H1 (cell line): ENCODE results near the gene UBAP1. TPM values are rescaled to one million over a fixed set of nuclear protein-coding genes. Genes with fewer than 3 reads are reported as not detected.

Experiments used
- BCL11A ChIP-seq, 2 experiments: IDR thresholded peaks; one replicate each; pipeline ENCODE4 v1.6.1; 2011; ENCODE audit warnings: low read depth in 2 of 2, low read length in 2 of 2, mild to moderate bottlenecking in 2 of 2
- CEBPB ChIP-seq: IDR thresholded peaks from 2 replicates; pipeline ENCODE4 v1.6.1; 2012; ENCODE audit warnings: low read depth, low read length
- HDAC6 ChIP-seq: IDR thresholded peaks from one replicate; pipeline ENCODE4 v1.7.1; 2012; ENCODE audit warnings: low read depth, mild to moderate bottlenecking, inconsistent platforms, low read length, moderate library complexity
- POU5F1 ChIP-seq: IDR thresholded peaks from 2 replicates; pipeline ENCODE4 v1.6.1; 2011; ENCODE audit warnings: low read depth, mild to moderate bottlenecking, low read length, moderate library complexity
- TAF1 ChIP-seq: IDR thresholded peaks from 2 replicates; pipeline ENCODE4 v1.6.1; 2011; ENCODE audit warnings: mild to moderate bottlenecking, low read depth, low read length
- USF2 ChIP-seq: IDR thresholded peaks from 2 replicates; pipeline ENCODE4 v1.6.1; 2011; ENCODE audit warnings: low read length, improper control_type of control experiment
- polyA plus RNA-seq, 7 experiments: library from polyadenylated mRNA; depleted of rRNA in 3 of 7; stranded (reverse) in 5 of 7; unstranded in 2 of 7; fragments of >200 nt in 5 of 7; fragments of 200-250 nt in 2 of 7; gene quantifications; 1 replicate in 5 of 7; 2 replicates in 1 of 7; 4 replicates in 1 of 7; pipeline versions ENCODE4 v1.2.1 to v1.2.3, GENCODE V29; 2011 to 2013; ENCODE audit warnings: missing spikeins in 2 of 7, mixed read lengths in 2 of 7
- total RNA-seq: library from RNA; stranded (reverse); fragmentation: NEBNext Ultra II Directional; extraction: Animal tissue kit (Norgen Biotek cat#: 25700); gene quantifications from 2 replicates; pipeline ENCODE4 v1.2.1, GENCODE V29; 2021

Gene UBAP1
- total and polyA plus RNA-seq, 2 of the 8 experiments (the other 6 are each of a cell fraction or from before 2014, with no cell fraction given): 31.3 to 31.4 TPM

- TF ChIP-seq CEBPB (no peak), POU5F1 (no peak), TAF1 (no peak), BCL11A (IDR thresholded peaks at IDR 0.05; ENCODE audit: low read depth in 2 of 2, low read length in 2 of 2) (no peak), HDAC6 (no peak), USF2 (no peak)
Measured at GRCh38 chr9:34267660-34268059, 88.8 kb downstream of the UBAP1 start (continued).
